ENCODE results near the gene POLRMT. TPM values are rescaled to one million over a fixed set of nuclear protein-coding genes. Genes with fewer than 3 reads are reported as not detected.

POLRMT gene
- total RNA-seq, 2 donors from 2014 or later, result 55.0 to 104 TPM

- DNase-seq (ENCODE audit: low spot score) (no peak), ATAC-seq (no peak)
- no peaks in the 10 kb centered on the region for H3K9me3 Mint-ChIP-seq
- no peak overlapping the region for H3K27ac Mint-ChIP-seq
- no peaks in the 10 kb centered on the region for H3K27me3 Mint-ChIP-seq
- H3K4me3 Mint-ChIP-seq, result no peak overlapping the region
- H3K4me1 Mint-ChIP-seq (ENCODE audit: low read depth in 2 of 2), result peaks cover 0 to 2% of the 10 kb centered on the region in 2 donors
- no peaks in the 10 kb centered on the region for H3K36me3 Mint-ChIP-seq
These were observed 15.0 kb upstream of the POLRMT start for GRCh38 chr19:648305-648704.

- ATAC-seq, result no peak
- peaks cover 0 to 2% of the 10 kb centered on the region in 2 donors for H3K4me1 Mint-ChIP-seq (ENCODE audit: low read depth in 2 of 2)
- H3K36me3 Mint-ChIP-seq, result no peaks in the 10 kb centered on the region
These were observed 14.4 kb upstream of the POLRMT start for GRCh38 chr19:647566-648284.

DNA sequence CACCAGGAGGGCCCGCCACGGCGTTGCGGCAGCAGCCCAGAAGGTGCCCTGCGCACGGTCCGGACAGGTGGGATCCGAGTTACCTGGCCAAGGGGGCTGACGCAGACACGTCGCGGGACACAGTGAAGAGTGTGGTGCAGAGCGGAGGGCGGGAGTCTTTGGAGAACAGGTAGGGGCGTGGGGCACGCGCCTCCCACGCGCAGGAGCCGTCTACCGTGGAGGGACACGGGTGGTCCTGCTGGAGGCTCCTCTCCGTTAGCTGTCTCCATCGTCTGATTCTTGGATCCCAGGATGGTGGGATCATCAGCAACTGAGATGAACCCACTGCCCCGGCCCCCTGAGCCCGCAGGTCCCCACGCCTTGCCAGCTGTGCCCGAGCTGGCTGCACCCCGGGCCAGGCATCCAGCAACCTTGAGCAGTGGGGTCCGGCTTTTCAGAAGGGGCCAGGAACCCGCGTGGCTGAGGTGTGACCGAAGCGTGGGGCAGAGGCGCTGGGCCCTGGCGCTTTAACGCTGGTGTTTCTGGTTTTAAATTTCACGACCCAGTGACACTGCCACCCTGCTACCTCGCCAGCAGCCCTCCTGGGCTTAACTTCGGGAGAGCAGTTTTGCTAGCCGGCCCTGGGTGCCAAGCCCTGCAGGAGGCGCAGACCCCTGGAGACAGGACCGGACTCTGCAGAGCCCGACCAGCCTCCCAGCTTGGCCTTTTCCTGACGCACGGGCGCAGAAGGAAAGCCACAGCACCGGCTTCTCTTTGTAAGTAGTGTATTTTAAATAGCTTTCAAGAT is 13.6 kb upstream of the POLRMT start:
- no peaks in the 10 kb centered on the region for H3K27me3 Mint-ChIP-seq
- no peaks in the 10 kb centered on the region for H3K9me3 Mint-ChIP-seq
- ATAC-seq (no peak), DNase-seq (ENCODE audit: low spot score) (no peak)
- H3K4me1 Mint-ChIP-seq (ENCODE audit: low read depth in 2 of 2), result peaks cover 0 to 2% of the 10 kb centered on the region in 2 donors
- H3K36me3 Mint-ChIP-seq, result no peaks in the 10 kb centered on the region
- H3K27ac Mint-ChIP-seq, result no peak overlapping the region
- no peak overlapping the region for H3K4me3 Mint-ChIP-seq

More at GRCh38 chr19:647566-648284, 14.4 kb upstream of the POLRMT start:
- Mint-ChIP-seq H3K9me3 (no peaks in the 10 kb centered on the region), H3K27ac (no peak overlapping the region), H3K27me3 (no peaks in the 10 kb centered on the region), H3K4me3 (no peak overlapping the region)
- no peak for DNase-seq (ENCODE audit: low spot score)

DNA sequence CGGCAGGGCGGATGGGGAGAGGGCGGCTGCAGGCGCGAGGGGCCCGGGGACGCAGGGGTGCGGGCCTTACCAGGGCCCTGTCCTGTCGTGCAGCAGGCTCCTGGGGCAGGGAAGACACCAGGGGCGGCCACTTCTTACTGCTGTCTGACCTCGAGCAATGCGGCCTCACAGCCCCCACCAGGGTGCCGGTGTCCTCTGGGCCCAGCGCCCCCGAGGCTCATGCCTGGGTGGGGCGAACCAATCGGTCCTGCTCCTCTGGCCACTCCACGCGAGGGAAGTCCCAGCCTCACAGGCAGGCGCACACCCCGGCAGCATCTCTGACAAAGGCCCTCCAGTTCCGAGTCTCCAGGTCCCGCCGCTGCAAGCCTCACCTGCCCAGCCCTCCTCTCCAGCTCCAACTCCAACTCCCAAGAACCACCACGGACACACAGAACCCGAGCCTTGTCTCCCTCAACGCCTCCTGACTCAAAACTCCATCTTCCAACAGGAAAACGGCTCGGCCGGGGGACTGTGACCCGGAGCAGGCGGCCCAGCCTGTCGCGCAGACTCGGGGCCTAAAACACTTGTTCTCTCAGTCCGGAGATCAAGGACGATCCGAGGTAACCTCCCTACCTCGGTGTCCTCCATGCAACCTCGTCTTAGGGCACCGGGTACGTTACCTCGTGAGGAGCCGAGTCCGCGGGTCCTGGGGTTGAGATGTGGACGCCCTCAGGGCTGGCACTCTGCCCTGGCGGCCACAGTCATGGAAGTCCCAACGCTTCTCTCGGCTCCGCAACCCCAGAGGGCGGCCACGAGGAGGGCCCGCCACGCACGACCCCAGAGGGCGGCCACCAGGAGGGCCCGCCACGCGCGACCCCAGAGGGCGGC is 12.8 kb upstream of the POLRMT start:
- H3K9me3 Mint-ChIP-seq, result no peaks in the 10 kb centered on the region
- H3K36me3 Mint-ChIP-seq, result no peaks in the 10 kb centered on the region
- H3K27ac Mint-ChIP-seq, result no peak overlapping the region
- DNase-seq (ENCODE audit: low spot score) (no peak), ATAC-seq (peak; percentile 8 to 34)
- H3K27me3 Mint-ChIP-seq, result no peaks in the 10 kb centered on the region
- peaks cover 0 to 2% of the 10 kb centered on the region in 2 donors for H3K4me1 Mint-ChIP-seq (ENCODE audit: low read depth in 2 of 2)
- H3K4me3 Mint-ChIP-seq, result no peak overlapping the region

GRCh38 chr19:644789-645188 is 11.5 kb upstream of the POLRMT start:
- no peaks in the 10 kb centered on the region for H3K27me3 Mint-ChIP-seq
- no peak overlapping the region for H3K4me3 Mint-ChIP-seq
- no peak overlapping the region for H3K27ac Mint-ChIP-seq
- H3K9me3 Mint-ChIP-seq, result no peaks in the 10 kb centered on the region
- ATAC-seq (no peak), DNase-seq (ENCODE audit: low spot score) (no peak)
- H3K4me1 Mint-ChIP-seq (ENCODE audit: low read depth in 2 of 2), result peaks cover 0 to 2% of the 10 kb centered on the region in 2 donors
- no peaks in the 10 kb centered on the region for H3K36me3 Mint-ChIP-seq

GRCh38 chr19:644363-644762 is 11.0 kb upstream of the POLRMT start:
- H3K36me3 Mint-ChIP-seq, result no peaks in the 10 kb centered on the region
- H3K4me3 Mint-ChIP-seq, result no peak overlapping the region
- H3K4me1 Mint-ChIP-seq (ENCODE audit: low read depth in 2 of 2), result peaks cover 2 to 4% of the 10 kb centered on the region in 2 donors
- no peaks in the 10 kb centered on the region for H3K9me3 Mint-ChIP-seq
- no peaks in the 10 kb centered on the region for H3K27me3 Mint-ChIP-seq
- H3K27ac Mint-ChIP-seq, result no peak overlapping the region
- DNase-seq (ENCODE audit: low spot score) (no peak), ATAC-seq (no peak)

DNA sequence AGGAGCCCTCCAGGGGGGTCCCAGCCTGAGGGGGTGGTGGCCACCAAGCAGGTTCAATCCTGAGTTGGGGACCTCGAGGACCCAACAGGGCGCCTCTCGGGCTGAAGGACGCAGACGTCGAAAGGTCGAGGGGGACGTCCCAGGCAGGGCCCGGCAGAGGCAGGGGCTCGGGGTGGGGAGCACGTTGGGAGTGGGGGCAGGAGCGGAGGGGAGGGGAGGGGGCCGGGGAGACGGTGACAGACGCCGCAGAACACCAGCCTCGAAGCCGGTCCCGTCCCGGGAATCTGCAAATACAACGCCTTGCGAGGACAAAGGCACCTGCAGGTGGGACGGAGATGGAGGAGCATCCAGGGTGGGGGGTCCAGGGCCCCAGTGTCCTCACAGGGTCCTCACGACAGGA is 10.4 kb upstream of the POLRMT start:
- Mint-ChIP-seq H3K27ac (no peak overlapping the region), H3K27me3 (no peaks in the 10 kb centered on the region), H3K4me3 (no peak overlapping the region), H3K36me3 (no peaks in the 10 kb centered on the region), H3K9me3 (no peaks in the 10 kb centered on the region), H3K4me1 (ENCODE audit: low read depth in 2 of 2) (peaks cover 6 to 7% of the 10 kb centered on the region in 2 donors)
- DNase-seq (ENCODE audit: low spot score), result no peak
- no peak for ATAC-seq

DNA sequence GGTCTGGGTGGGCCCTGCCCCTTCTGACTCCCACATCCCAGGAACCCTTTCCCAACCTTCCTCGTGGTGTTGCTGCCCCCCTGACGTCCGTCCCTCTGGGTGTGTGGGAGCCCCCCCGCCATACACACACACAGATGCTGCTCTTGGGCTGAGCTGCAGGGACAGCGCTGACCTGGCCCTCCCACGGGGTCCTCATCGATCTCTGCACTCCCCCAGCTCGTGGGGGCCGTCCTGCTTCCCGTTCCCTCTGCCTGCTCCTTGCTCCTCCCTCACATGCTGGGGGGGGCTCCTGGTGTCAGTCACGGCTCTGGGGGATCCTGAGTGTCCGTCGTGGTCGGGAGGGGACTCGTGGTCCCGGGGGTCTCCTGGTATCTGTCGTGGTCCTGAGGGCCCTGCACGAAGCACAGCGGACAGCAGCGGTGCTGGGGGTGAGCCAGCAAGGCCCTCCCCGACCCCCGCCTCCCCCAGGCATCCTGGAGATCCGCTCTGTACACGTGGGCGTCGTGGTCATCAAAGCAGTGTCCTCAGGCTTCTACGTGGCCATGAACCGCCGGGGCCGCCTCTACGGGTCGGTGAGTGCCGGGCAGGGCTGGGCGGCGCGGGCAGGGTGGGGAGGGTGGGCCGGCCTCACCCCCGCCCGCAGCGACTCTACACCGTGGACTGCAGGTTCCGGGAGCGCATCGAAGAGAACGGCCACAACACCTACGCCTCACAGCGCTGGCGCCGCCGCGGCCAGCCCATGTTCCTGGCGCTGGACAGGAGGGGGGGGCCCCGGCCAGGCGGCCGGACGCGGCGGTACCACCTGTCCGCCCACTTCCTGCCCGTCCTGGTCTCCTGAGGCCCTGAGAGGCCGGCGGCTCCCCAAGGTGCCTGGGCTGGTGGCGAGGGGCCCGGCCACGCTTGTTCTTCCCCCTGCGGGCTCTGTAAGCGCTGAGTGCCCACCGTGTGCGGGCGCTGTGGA is 9.7 kb upstream of the POLRMT start:
- no peaks in the 10 kb centered on the region for H3K9me3 Mint-ChIP-seq

DNA sequence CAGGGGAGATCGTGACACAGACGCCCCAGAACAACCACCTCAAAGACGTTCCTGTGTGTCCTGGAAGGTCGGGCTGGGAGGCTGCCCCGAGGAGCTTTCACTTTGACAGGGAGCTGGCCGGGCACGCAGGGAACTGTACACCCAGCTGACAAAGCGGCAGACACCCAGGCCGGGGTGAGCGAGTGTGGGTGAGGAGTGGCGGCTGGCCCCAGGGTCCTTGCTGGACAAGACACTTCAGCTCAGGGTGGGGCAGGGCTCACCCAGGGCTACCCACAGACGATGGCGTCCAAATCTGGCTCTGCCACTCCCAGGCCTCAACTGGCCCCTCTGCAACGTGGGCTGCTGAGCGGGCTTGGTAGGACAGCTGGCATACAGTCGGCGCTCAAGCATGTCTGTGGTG is 8.4 kb upstream of the POLRMT start:
- ATAC-seq (no peak), DNase-seq (ENCODE audit: low spot score) (no peak)
- Mint-ChIP-seq H3K4me1 (ENCODE audit: low read depth in 2 of 2) (peaks cover 6 to 10% of the 10 kb centered on the region in 2 donors), H3K36me3 (no peaks in the 10 kb centered on the region), H3K9me3 (no peaks in the 10 kb centered on the region), H3K4me3 (no peak overlapping the region), H3K27ac (no peak overlapping the region), H3K27me3 (no peaks in the 10 kb centered on the region)

More for the DNA sequence above, 9.7 kb upstream of the POLRMT start:
- no peak for DNase-seq (ENCODE audit: low spot score)
- H3K27me3 Mint-ChIP-seq, result no peaks in the 10 kb centered on the region
- H3K27ac Mint-ChIP-seq, result no peak overlapping the region
- no peak for ATAC-seq
- peaks cover 6 to 7% of the 10 kb centered on the region in 2 donors for H3K4me1 Mint-ChIP-seq (ENCODE audit: low read depth in 2 of 2)
- no peaks in the 10 kb centered on the region for H3K36me3 Mint-ChIP-seq
- H3K4me3 Mint-ChIP-seq, result no peak overlapping the region

DNA sequence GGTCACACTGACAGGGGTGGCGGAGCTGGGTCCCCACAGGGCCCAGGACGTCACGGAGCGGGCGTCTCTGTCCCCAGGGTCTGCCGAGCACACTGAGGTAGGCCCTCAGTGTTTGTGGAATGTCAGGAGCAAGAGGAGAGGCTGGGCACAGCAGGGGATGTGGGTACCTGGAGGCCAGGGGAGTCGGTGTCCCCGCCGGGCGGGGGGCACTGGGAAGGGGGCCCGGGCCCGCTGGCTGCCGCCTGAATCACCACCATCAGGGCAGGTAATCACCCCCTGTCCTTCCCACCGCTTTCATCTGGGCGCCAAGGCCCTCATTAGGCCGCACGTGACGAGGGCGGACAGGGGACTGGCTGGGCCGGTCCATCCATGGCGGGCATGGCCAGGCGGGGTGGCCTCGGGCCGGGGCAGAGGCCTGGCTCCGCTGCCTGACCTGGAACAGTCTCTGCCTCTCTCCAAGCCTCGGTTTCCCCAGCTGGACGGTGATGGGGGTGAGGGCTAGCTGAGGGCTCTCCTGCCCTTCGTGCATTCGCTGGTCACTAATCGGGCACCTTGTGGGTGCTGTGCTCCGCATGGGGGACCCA is 7.4 kb upstream of the POLRMT start:
- Mint-ChIP-seq H3K27me3 (no peaks in the 10 kb centered on the region), H3K27ac (no peak overlapping the region), H3K4me1 (ENCODE audit: low read depth in 2 of 2) (peaks cover 6 to 10% of the 10 kb centered on the region in 2 donors), H3K9me3 (no peaks in the 10 kb centered on the region), H3K36me3 (no peaks in the 10 kb centered on the region), H3K4me3 (no peak overlapping the region)
- no peak for ATAC-seq
- DNase-seq (ENCODE audit: low spot score), result no peak

DNA sequence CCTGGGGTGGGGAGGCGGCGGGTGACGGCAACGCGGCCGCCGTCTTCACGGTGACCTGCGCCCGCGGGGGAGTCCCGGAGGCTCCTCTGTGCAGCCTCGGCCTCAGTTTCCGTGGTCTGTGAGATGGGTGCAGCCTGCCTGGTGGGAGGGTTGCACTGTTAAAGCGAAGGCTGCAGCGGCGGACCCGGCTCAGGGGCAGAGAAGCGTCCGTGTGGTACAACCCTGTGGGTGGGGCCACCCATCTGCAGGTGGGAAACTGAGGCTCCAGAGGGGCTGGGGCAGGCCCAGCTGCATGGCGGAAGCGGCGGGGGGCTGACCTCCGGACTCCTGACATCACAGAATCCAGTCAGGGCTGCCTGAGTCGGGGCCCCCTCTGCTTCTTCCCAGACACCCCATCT is 6.8 kb upstream of the POLRMT start:
- Mint-ChIP-seq H3K4me3 (no peak overlapping the region), H3K9me3 (no peaks in the 10 kb centered on the region), H3K4me1 (ENCODE audit: low read depth in 2 of 2) (peaks cover 6 to 10% of the 10 kb centered on the region in 2 donors), H3K36me3 (no peaks in the 10 kb centered on the region), H3K27me3 (no peaks in the 10 kb centered on the region), H3K27ac (no peak overlapping the region)
- DNase-seq (ENCODE audit: low spot score), result no peak
- ATAC-seq, result no peak

- Mint-ChIP-seq H3K27me3 (no peaks in the 10 kb centered on the region), H3K4me3 (peak within 1 kb of the TSS; percentile 80), H3K36me3 (no peaks in the 10 kb centered on the region), H3K27ac (peak within 1 kb of the TSS in 1 of 2 donors; percentile 60), H3K9me3 (no peaks in the 10 kb centered on the region), H3K4me1 (ENCODE audit: low read depth in 2 of 2) (peaks cover 6 to 10% of the 10 kb centered on the region in 2 donors)
- peak; percentile 96 for DNase-seq (ENCODE audit: low spot score)
- peak; percentile 97 to 98 for ATAC-seq
These were observed 6.2 kb upstream of the POLRMT start, which contains the start of gene FGF22 for GRCh38 chr19:639253-640160. Gene FGF22 (plus strand): TSS chr19:639879. CDS start chr19:639926, 47 bp downstream.
